Left kidney (tissue), 2 donors: ENCODE measurements around the gene BLVRB. TPM values are rescaled to one million over a fixed set of nuclear protein-coding genes. Genes with fewer than 3 reads are reported as not detected.
"Not testable (repeated sequence)": the region's sequence is repeated elsewhere in the genome, so short reads cannot be mapped to it uniquely, and the experiment has no call there.

Experiments
- DNase-seq: peaks from one replicate; pipeline ENCODE4 v3.0.0-alpha.2; 2013
- polyA plus RNA-seq: library from polyadenylated mRNA; unstranded; fragments of 120-200 nt; gene quantifications from one replicate; pipeline ENCODE4 v1.2.1, GENCODE V29; 2013; ENCODE audit not compliant: insufficient read length

The BLVRB gene
- polyA plus RNA-seq, 1 donor: 26.7 TPM

DNA sequence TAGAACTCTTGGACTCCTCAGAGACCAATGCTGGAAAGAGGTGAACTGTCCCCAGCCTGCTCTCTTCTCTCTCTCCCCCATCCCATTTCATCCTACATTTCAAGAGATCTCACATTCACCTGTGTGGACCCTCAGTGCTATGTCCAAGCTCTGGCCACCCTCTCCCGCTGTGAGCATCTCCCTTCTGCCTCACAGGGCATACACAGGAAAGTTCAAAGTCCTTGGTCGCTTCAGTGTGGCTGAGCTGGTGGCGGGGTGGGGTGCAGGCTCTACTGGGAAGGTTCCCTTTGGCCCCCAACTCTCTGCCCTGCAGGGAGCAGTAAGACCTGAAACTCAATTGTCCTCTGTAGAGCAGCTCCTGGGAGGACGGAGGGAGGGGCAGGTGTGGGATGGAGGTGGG lies 28.2 kb upstream of the BLVRB start:
- DNase-seq: no peak

- DNase-seq: no peak
Observed at GRCh38 chr19:40492274-40492673, 26.7 kb upstream of the BLVRB start.

GRCh38 chr19:40489882-40490230 lies 24.3 kb upstream of the BLVRB start:
- no peak for DNase-seq

DNA sequence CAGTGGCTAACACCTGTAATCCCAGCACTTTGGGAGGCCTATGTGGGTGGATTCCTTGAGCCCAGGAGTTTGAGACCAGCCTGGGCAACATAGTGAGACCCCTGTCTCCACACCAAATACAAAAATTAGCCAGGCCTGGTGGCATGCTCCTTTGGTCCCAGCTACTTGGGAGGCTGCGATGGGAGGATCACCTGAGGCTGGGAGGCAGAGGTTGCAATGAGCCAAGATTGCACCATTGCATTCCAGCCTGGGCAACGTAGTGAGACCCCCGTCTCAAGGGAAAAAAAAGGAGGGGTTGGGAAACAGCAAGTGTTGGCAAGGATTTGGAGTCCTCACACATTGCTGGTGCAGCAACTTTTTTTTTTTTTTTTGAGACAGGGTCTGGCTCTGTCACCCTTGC lies 20.5 kb upstream of the BLVRB start:
- DNase-seq: no peak

GRCh38 chr19:40475878-40476644 lies 10.5 kb upstream of the BLVRB start:
- DNase-seq: not testable (repeated sequence)

- no peak for DNase-seq
Observed at GRCh38 chr19:40474737-40475136, 9.2 kb upstream of the BLVRB start.

DNA sequence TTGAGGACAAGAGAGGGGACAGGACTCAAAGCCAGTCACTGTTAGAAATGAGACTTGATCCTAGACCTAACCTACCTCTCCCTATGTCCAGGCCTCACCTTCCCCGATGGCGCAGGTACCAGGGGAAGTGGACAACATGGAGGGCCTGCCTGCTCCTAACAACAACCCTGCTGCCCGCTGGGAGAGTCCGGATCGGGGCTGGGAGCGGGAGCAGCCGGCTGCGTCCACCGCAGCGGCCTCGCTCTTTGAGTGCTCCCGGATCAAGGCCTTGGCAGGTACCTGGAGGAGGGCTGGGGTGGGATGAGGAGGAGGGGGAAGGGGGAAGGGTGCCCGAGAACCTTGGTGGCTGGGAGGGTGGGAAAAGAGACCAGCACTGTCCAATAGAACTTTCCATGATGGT lies 7.0 kb upstream of the BLVRB start:
- no peak for DNase-seq

GRCh38 chr19:40471111-40471510 lies 5.6 kb upstream of the BLVRB start:
- DNase-seq: no peak

- no peak for DNase-seq
Observed at GRCh38 chr19:40469011-40469410, 3.5 kb upstream of the BLVRB start.

DNA sequence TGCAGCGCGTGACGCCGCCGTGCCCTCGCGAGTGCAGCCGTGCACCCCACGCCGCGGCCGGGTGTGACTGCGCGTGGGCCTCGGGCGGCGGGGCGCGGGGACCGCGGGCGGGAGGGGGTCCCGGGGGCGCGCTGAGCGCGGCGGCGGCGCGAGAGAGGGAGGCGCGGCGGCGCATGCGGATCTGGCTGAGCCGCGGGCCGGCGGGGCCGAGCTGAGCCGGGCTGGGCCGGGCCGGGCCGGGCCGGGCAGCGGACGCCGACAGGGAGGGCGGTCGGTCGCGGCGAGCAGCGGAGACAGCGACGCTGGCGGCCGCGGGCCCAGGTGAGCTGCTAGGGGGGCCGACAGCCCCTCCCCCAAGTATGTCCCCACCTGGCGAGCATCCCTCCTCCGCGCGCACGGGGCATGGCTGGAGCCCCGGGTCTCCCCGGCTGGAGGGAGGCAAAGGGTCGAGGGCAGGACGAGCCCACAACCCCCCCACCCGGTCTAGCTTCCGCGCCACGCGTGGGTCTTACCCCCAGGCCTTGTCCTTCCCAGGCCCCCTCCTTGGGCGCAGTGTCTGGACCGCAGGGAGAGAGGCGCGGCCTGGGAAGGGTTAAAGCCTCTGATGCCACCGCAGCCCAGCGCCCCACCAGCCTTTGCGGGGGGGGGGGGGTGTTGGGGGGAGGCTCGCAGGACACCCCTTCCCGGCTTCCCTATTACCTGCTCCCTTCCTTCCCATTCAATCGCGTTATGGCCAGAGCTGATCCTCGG lies 1.6 kb upstream of the BLVRB start, which contains the start of gene SPTBN4:
SPTBN4 (plus strand) TSS at position 17 of the 750 bp plus-strand sequence. CDS start 5,621 bp downstream, outside the sequence.
- DNase-seq: no peak

- DNase-seq: no peak
Observed at GRCh38 chr19:40466219-40466984, 857 bp upstream of the BLVRB start.

DNA sequence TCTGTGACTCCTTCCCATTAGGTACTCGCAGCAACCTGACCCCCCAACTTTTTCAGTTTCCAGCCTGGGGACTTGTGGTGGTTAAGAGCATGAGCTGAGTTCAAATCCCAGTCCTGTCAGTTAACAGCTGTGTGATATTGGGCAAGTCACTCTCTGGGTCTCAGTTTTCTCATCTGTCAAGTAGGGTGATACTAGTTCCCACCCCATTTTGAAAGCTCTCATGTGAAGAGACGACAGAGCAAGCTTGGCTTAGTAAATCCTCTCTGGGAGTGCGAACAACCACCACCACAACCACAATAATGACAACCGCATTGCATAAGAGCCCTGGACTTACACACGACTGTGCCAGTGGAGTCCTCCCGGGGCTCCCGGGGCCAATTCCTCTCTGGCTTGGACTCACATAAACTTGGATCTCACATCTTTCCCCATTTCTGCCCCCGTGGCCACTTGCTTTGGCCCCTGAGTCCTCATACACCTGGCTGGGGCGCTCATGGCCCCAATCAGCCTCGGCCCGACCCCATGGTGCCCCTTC lies 454 bp downstream of the BLVRB start:
- DNase-seq: no peak

DNA sequence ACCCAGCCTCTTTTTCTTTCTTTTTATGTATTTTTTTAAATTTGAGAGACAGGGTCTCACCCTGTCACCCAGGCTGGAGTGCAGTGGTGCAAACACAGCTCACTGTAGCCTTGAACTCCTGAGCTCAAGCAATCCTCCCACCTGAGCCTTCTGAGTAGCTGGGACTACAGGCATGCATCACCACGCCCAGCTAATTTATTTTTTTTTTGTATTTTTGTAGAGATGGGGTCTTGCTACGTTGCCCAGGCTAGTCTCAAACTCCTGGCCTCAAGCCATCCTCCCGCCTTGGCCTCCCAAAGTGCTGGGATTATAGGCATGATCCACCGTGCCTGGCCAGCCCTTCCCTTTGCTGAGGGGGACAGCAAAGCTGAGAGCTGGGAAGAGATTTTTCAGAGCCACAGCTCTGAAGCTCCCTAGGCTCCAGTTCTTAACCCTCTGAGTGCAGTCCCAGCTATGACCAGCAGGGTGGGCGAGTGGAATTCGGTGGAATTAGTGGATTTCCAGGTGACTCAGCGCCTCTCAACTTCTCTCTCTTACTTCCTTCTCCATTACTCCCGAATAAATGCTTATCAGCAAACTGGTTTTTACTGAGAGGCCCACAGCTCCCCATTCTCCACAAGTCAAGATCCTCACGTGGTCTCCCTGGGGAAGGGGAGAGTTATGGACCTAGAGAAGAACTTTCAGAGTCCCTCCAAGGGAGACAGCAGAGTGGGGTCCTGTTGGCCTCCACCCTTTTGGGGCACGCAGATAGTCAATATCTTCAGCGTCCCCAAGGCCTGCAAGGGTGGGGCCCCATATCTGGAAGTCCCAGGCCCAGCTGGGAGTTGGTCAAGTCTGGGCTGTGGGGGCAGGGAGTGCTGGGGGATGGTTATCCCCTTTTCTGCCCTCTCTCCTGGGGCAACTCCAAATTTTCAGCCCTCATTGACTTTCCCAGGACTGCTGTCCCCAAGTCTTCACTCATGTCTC lies 1.2 kb downstream of the BLVRB start:
- peak; percentile 83 for DNase-seq

DNA sequence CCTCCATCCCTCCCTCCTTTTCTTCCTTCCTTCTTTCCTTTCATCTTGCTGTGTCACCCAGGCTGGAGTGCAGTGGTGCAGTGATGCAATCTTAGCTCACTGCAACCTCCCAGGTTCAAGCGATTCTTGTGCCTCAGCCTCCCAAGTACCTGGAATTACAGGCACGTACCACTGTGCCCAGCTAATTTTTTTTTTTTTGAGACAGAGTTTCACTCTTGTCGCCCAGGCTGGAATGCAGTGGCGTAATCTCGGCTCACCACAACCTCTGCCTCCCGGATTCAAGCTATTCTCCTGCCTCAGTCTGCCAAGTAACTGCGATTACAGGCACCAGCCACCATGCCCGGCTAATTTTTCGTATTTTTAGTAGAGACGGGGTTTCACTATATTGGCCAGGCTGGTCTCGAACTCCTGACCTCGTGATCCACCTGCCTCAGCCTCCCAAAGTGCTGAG lies 1.9 kb downstream of the BLVRB start:
- not testable (repeated sequence) for DNase-seq

DNA sequence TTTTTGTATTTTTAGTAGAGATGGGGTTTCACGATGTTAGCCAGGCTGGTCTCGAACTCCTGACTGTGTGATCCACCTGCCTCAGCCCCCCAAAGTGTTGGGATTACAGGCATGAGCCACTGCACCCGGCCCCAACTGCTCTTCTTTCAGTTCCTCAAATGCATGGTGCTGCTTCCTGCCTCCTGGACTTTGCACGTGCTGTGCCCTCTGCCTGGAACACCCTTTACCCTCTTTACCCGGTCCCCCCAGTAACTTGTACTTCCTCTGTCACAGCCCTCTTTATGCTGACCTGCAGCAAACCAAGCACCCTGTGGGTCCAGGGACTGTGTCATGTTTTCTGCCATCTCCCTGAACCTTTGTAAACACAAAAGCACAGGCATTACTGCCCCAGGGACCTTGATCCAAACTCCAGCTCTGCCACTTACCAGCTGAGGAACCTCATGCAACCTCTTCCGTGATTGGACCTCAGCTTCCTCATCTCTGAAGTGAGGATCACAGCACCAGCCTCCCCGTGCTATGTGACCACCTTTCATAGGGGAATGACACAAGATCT lies 3.8 kb downstream of the BLVRB start:
- DNase-seq: no peak

DNA sequence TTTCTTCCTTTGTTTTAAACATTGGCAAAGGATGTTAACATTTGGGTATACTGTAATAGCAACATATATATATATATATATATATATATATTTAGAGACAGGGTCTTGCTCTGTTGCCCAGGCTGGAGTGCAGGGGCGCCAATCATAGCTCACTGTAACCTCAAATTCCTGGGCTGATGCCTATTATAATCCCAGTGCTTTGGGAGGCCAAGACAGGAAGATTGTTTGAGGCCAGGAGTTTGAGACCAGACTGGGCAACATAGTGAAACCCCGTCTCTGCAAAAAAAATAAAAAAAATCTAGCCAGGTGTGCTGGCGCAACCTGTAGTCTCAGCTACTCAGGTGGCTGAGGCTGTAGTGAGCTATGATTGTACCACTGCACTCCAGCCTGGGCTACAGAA lies 5.4 kb downstream of the BLVRB start:
- no peak for DNase-seq

- no peak for DNase-seq
Observed at GRCh38 chr19:40458597-40458974, 7.0 kb downstream of the BLVRB start.

DNA sequence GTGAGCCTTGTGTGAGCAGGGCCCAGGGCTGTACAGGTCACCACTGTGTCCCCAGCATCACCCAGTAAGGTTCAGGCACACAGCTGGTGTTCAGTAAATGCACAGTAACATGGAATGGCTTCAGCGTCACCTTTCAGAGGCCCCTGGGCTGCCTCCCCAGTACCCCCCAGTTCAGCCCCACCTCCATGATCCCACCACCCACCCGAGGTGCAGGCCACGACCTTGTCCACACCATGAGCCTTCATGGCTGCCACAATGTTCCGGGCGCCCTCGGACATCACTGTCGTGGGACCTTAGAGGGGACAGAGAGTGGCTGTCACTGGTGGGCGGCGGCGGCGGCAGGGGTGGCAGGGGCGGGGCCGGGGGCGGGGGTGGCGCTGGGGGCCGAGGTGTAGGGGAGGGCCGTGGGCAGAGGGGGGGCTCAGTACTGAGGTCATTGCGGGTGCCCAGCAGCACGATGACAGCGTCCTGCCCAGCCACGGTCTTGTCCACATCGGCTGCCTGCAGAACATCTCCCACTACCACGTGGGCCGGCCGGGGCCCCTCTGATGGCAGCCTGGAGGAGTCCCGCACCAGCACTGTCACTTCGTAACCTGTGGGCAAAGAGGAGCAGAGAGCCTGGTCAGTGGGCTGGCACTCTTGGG lies 7.5 kb downstream of the BLVRB start:
- no peak for DNase-seq

DNA sequence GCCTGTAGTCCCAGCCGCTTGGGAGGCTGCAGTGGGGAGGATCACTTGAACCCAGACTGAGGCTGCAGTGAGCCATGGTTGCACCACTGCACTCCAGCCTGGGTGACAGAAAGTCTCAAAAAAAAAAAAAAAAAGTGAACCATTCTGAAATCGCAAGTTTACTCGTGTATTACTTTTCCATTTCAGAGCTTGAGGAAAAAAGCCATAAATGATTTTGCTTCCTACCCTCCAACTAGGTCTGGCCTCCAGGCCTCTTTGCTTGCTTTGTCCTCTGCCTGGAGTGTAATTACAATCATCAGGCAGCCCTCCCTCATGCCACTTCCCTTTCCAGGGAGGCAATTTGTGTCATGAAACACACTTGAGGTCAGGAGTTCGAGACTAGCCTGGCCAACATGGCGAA lies 8.5 kb downstream of the BLVRB start:
- DNase-seq: no peak

DNA sequence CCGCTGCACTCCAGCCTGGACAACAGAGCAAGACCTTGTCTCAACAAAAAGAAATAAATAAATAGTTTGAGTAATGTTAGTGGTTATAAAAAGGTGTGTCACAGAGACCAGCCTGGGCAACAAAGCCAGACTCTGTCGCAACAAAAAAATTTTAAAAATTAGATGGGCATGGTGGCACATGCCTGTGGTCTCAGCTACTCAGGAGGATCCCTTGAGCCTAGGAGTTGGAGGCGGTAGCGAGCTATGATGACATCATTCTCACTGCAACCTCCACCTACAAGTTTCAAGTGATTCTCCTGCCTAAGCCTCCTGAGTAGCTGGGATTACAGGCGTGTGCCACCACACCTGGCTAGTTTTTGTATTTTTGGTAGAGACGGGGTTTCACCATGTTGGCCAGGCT lies 11.6 kb downstream of the BLVRB start:
- DNase-seq: not testable (repeated sequence)
